ENCODE data around the gene GRK4.

- TF ChIP-seq CTCF (IDR thresholded peaks at IDR 0.05) (no peak), POLR2A (IDR thresholded peaks at IDR 0.05) (no peak)
Measured at GRCh38 chr4:2943364-2944090, 19.8 kb upstream of the GRK4 start.
